Activated CD8-positive, alpha-beta memory T cell treated with anti-CD3 and anti-CD28 coated beads, Interleukin-2, amount 50 U/mL, for 24 hours (primary cell): Measurements from ENCODE around the gene ANO7.

Source experiments
- DNase-seq: peaks from one replicate; pipeline ENCODE4 v3.0.0-alpha.2; 2020; ENCODE audit errors: extremely low read depth

The ANO7 gene

DNA sequence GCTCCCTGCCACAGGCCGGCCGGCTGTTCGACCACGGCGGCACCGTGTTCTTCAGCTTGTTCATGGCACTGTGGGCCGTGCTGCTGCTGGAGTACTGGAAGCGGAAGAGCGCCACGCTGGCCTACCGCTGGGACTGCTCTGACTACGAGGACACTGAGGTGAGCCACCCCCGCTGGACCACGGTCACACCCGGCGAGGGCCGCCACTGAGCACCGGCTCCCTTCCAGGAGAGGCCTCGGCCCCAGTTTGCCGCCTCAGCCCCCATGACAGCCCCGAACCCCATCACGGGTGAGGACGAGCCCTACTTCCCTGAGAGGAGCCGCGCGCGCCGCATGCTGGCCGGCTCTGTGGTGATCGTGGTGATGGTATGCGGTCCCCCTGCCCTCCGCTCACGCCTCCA is 20.8 kb downstream of the ANO7 start:
- no peak for DNase-seq

DNA sequence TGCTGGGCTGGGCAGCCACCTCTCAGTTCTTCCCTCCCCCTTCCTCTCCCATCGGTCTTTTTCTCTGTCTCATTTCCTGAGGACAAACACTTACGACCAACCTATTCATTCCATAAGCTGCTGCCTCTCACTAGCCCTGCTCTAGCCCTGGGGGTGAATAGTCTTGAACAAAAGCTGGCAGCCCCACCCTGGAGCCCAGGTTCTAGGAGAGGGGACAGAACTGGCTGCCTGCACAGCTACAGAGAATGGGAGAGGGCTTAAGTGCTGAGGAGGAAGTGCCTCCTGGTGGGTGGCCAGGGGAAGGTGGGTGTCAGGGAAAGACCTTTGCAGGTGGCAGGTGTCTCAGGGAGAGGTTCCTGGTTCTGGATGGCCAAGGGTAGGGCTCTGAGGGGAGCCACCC is 22.8 kb downstream of the ANO7 start:
- no peak for DNase-seq

DNA sequence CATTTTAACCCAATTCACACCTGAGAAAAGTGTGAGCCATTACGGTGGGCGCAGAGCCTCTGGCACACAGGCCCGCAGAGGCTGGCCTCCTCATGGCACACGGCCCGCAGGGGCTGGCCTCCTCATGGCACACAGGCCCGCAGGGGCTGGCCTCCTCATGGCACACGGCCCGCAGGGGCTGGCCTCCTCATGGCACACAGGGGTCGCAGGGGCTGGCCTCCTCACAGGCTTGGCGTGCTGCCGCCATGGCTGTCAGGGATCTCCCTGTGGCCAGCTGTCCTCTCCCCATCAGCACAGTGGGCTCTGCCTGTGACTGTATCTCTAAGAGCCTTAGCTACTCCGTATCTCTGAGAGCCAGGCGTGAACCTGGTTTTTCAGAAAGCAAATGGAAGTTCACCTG is 24.6 kb downstream of the ANO7 start:
- DNase-seq: no peak

DNA sequence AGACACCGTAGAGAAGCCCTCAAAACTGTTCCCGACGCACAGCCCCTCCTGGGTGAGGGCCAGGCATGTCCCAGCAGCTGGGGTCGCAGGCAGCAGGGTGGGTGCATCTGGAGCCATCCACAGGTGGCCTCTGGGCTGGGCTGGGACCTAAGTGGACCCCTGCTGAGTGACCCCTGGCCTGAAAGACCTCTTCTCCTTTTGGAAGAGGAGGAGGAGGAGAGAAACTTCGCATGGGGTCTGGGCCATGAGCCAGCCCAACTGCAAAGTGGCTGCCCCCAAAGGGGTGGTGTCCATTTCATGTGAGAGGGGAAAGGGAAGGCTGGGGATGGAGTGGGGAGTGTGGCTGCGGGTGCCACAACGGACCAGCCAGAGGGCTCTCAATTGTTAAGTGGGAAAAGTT is 25.1 kb downstream of the ANO7 start:
- no peak for DNase-seq

DNA sequence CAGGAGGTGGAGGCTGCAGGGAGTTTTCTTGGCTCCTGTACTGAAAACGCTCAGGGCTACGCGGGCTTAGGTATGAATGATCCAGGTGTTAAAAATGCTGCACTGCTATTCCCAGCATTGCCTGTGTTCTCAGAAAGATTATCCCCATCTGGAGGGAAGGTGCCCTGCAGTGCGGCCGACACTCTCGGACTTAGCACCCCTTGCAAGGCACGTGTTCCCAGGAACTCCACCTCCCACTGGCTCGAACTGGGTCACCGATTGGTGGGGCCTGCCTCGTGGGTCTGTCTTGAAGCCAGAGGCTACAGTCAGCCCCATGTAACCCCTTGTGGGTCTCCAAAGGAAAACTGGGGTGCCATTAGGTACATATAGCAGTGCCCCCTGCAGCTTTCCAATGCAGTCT is 25.7 kb downstream of the ANO7 start:
- no peak for DNase-seq

DNA sequence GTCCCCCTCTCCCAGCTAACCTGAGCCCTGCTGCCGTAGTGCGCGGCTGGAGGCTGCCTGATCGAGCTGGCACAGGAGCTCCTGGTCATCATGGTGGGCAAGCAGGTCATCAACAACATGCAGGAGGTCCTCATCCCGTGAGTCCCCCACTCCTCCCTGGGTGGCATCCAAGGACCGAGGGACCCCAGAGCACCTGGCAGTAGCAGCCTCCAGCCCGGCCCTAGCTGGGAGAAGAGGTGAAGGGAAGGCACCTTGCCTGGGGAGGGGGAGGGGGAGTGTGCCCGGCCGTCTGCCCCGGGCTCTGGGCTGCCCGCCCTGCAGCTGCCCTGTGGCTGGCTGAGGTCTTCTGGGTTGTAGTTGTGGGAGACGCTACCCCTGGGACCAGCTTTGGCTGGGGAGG is 26.3 kb downstream of the ANO7 start:
- no peak for DNase-seq

DNA sequence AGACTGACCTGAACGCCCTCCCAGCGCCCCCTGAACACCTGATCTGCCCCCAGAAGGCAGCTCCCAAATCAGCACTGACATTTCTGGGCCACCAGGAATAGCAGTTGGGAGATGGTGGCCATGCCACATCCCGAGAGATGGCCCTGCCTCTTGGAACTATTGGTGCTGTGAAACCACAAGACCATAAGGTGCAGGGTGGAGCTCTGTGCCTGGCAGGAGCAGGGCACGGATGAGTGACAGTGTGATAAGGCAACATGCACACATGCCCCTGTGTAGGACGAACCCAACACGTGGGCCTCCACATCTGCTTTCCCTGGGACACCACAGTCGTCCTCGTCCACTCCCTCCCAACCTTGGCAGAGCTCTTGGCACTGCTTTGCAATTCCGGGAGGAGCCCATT is 26.9 kb downstream of the ANO7 start:
- DNase-seq: no peak

DNA sequence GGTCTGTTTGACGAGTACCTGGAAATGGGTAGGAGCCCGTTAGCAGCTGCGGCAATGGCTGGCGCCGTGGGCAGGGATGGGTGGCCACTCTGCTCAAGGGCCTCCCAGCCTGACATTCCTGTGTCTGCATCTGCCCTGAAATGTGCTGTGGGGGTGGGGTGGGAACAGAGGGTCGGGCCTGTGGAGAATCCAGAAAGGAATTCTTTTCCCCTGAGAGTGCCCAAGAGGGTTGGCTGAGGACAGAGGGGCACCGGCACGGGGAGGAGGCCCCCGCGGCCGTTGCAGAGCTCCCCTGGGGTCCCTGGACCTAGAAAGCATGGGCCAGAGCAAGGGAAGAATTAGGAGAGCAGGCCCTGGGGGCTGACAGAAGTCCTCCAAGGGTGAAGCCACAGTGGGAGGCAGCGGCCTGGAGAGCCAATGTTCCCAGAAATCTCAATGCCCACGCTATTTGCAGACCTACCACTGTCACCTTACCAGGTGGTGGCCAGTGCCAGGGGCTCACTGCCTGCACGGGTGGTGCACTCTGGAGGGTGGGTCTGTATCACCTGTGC is 27.8 kb downstream of the ANO7 start:
- DNase-seq: no peak

DNA sequence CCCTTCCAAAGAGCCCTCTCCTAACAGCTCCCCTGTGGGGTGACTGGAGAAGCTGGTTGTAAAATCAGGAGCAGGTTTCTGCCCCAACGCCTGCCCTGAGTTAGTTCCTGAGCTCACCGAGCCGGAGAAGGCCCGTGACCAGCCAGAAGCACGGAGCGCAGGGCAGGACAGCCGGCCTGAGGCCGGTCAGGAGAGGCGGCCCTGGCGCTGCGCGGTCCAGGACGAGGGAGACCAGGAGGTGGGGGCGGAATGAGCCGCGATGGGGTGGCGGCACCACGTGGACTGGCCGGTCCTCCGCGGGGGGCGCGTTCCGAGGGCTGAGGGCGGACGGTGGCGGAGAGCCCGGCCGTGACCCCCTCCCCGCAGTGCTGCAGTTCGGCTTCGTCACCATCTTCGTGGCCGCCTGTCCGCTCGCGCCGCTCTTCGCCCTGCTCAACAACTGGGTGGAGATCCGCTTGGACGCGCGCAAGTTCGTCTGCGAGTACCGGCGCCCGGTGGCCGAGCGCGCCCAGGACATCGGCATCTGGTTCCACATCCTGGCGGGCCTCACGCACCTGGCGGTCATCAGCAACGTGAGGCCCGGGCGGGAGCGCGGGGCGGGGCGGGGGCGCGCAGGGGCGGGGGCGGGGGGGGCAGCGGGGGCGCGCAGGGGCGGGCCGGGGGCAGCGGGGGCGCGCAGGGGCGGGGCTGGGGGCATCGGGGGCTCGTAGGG is 29.0 kb downstream of the ANO7 start:
- DNase-seq: no peak

DNA sequence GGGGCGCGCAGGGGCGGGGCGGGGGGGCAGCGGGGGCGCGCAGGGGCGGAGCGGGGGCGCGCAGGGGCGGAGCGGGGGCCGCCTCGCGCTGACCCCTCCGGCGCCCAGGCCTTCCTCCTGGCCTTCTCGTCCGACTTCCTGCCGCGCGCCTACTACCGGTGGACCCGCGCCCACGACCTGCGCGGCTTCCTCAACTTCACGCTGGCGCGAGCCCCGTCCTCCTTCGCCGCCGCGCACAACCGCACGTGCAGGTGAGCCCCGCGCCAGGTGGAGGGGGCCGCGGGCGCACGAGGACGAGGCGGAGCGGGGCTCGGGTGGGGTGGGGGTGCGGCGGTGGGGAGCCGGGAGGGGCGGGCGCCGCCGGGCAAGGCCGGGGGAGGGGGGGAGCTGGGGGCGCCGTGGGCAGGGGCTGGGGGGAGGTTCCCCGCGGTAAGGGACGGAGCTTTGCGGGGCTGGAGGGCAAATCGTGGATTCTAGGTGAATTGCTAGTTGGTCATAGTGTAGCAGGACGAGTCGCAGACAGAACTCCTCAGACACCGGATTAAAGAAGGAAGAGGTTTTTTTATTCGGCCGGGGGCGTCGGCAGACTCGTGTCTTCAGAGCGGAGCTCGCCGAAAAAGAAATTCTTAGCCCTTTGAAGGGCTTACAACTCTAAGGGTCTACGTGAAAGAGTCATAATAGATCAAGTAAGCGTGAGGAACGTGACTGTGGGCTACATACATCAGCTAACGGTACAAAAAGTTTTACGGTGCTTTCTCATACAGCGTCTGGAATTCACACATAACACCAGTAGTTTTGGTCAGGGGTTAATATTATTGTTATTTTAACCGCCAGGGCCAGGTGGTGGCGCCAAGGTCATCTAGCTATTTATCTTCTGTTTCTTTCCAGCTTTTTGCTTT is 29.9 kb downstream of the ANO7 start:
- no peak for DNase-seq

DNA sequence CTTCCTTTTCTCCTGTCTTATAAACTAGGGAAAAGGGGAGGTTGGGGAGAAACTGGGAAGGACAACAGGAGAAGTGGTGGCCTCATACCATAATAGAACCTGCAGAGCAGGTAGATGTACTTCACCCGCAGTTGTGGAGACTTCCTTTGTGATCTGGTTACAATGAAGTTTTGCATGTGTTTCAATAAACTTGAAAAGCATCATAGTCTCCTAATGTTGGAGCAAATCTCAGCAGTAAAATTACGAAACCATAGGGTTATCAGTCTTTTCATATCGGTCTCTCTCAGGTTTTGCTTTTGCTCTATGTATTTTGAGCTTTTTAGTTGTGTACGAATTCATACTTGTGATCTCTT is 30.5 kb downstream of the ANO7 start:
- DNase-seq: no peak

DNA sequence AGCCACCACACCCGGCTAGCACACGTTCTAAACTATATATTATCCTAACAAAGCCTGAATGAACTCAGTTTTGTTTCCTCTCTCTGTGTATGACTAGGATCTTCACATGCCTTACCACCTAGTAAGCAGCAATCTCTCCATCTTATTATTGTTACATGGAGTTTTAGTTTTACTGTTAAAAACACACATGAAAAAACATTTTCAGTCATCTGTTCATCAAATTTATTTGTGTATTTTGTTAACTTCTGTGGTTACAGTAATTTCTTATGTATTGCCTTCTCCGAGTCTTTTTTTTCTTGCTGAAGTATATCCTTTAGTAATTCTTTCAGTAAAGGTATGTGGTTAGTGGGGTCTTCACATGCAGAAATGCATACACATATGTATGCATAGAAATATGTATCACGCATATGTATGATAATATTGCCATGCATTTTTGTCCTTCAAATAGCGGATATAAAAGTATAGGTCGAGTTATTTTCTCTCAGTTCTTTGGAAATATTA is 31.4 kb downstream of the ANO7 start:
- DNase-seq: no peak

DNA sequence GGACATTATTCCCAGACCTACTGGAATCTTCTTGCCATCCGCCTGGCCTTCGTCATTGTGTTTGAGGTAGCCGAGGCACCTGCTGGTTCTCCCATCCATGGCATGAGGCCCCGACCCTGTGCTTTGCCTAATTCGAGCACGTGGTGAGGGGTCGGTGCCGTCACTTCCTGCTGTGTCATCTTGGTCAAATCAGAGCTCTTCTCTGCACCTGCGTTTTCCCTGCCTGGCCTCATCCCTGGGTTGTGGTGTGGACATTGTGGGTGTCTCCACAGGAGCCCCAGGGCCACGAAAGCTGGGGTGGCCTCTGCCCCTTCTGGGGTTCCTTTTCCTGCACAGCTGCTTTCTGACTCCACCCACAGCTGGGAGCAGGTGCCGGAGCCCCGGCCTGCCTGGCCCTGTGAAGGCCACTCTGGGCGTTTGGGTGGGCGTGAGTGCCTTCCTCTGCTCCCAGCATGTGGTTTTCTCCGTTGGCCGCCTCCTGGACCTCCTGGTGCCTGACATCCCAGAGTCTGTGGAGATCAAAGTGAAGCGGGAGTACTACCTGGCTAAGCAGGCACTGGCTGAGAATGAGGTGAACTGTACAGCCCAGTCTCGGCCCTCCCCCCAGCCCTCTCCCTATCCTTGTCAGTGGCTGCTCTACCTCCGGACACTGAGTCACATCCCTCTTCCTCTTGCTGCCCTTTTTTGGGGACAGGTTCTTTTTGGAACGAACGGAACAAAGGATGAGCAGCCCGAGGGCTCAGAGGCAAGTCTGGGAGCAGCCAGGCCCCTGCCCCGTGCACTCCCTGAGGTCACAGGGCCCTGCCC is 34.9 kb downstream of the ANO7 start:
- DNase-seq: no peak

DNA sequence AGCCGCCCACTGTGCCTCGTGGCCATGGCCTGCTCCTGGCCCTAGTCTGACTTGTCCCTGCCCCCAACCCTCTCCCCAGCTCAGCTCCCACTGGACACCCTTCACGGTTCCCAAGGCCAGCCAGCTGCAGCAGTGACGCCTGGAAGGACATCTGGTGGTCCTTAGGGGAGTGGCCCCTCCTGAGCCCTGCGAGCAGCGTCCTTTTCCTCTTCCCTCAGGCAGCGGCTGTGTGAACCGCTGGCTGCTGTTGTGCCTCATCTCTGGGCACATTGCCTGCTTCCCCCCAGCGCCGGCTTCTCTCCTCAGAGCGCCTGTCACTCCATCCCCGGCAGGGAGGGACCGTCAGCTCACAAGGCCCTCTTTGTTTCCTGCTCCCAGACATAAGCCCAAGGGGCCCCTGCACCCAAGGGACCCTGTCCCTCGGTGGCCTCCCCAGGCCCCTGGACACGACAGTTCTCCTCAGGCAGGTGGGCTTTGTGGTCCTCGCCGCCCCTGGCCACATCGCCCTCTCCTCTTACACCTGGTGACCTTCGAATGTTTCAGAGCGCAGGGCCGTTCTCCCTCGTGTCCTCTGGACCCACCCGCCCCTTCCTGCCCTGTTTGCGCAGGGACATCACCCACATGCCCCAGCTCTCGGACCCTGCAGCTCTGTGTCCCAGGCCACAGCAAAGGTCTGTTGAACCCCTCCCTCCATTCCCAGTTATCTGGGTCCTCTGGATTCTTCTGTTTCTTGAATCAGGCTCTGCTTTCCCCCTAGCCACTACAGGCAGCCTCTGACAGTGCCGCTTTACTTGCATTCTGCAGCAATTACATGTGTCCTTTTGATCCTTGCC is 35.8 kb downstream of the ANO7 start:
- DNase-seq: no peak

DNA sequence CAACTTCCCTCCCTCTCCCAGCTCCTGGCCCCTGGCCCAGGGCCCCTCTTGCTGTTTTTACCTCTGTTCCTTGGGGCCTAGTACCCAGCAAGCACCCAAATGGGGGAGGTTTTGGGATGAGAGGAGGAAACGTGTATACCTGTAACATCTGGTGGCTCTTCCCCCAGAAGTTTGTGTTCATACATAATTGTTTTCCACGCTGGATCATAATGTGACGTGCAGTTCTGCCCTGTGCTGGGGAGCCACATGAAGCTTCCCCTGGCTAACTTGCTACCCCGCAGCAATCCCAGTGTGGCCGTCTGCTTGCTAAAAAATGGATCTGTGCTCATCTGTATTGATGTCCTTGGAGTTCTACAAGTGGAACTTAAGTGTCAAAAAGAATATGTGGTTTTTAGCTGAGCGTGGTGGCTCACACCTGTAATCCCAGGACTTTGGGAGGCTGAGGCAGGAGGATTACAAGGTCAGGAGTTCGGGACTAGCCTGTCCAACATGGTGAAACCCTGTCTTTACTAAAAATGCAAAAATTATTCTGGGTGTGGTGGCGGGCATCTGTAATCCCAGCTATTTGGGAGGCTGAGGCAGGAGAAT is 36.5 kb downstream of the ANO7 start:
- no peak for DNase-seq

DNA sequence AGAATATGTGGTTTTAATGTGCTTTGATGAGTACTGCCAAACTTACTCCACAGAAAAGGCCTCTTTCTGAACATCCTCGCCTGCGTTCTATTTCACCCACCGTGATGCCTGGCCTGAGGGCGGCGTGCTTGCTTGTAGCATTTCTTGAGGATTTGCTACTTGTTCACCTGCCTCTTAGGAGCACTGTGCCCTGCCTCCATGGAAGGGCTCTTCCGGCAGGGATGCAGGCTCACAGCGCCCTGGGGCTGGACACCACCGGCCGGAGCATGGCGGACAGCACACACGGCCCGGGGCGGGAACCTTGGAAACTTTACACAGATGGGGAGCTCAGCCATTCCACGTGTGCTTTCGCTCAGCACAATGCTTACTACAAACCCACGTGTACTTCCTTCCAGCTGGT is 37.1 kb downstream of the ANO7 start:
- DNase-seq: no peak

DNA sequence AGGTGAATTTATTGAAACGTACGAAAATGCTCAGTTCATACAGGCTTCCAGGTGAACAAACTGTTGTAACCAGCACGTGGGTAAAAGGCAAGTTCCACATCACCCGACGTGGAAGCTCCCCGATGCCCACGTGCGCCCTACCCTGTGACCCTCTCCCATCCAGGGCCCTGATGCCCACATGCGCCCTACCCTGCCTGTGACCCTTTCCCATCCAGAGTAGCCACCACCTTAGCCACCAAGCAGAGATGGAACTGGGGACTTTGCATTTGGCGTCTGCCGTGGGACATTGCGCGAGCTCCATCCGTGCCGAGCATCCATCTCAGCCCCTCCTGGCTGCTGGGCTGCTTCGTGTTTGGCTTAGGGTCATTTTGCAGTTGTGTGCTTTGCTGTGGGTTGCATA is 37.5 kb downstream of the ANO7 start:
- DNase-seq: no peak

DNA sequence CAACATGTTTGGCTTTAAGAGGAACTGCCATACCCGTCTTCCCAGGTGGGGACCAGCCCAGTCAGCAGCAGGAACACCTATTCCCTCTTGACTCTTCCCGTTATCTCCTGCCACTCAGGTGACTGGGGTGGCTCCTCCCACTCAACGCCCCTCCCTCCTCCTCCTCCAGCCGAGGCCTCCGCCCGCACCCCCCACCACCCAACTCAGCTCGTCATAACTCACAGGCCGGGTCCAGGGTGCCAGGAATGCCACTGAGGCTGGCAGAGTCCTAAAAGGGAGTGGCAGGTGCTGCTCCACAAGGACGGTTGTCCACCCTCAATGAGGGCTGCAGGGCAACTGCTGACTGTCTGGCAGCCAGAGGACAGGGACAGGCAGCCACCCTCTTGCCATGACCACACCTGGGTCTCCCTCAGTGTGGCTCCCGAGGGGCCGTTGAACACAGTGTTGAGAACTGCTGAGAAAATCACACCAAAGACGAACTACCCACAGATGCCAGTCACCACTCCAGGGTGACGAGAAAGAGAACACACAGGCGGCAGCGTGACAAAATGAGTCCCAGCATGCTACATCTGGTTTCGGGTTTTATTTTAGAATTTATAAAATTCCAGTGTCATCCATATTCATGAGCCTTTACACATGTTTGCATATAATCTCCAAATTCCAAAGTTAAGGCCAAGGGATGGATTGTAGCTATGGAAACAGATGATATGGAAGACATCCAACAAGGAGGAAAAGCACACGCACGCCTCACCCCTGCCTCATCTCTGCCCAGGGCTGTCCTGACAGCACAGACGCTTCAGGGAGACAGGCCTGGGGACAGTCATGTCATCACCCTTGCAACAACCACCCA is 38.5 kb downstream of the ANO7 start:
- DNase-seq: no peak

DNA sequence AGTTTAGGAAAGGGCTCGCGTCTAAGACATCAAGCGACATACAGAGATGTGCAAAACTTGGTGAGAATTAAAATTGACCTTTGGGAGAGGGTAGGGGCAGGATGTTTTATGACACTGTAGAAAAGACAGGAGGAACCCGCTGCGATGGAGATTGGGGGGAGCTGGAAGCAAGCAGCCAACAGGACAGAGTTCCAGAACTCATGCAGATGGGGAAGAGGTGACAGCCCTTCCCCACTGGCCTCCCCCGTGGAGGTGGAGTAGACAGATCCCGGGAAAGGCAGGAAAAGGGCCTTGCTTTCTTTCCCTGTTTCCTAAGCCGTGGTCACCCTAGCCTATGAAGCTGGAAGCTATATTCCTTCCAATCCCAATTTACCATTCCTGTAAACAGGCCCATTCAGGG is 39.1 kb downstream of the ANO7 start:
- DNase-seq: no peak
